ENCODE measurements around the gene XPNPEP2. TPM values are rescaled to one million over a fixed set of nuclear protein-coding genes. Genes with fewer than 3 reads are reported as not detected.
"Not testable (repeated sequence)": the region's sequence is repeated elsewhere in the genome, so short reads cannot be mapped to it uniquely, and the experiment has no call there.

The XPNPEP2 gene
- total RNA-seq, 1 donor from 2014 or later, result not detected

DNA sequence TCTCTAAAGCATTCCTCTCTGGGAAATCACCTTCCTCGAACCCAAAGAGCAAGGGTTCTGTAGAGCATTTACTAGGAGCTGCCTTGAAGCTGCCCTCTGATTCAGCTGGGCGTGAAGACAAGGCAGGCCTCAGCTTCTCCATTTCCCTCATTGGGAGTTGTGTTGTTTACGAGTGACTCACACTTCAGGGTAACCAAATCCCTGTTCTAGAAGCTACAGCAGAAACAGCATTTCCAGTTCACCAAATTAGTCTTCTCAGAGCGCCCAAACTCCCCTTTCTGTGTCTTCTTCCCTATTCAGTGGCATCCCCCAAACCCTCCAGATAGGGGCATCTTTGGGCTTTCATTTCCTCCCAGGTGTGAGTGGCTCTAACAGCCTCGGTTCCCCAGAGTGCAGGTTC lies 863 bp upstream of the XPNPEP2 start:
- no peak overlapping the region for H3K4me3 ChIP-seq (ENCODE audit: low read depth, low read length)
- no peaks in the 10 kb centered on the region for H3K36me3 ChIP-seq (ENCODE audit: control insufficient read depth, insufficient read depth, low read length)
- no peaks in the 10 kb centered on the region for H3K27me3 ChIP-seq (ENCODE audit: control insufficient read depth, insufficient read depth, low read length)
- FAIRE-seq (no peak), DNase-seq (ENCODE audit: low read depth) (peak; percentile 79)
- TF ChIP-seq, protein P1, sequence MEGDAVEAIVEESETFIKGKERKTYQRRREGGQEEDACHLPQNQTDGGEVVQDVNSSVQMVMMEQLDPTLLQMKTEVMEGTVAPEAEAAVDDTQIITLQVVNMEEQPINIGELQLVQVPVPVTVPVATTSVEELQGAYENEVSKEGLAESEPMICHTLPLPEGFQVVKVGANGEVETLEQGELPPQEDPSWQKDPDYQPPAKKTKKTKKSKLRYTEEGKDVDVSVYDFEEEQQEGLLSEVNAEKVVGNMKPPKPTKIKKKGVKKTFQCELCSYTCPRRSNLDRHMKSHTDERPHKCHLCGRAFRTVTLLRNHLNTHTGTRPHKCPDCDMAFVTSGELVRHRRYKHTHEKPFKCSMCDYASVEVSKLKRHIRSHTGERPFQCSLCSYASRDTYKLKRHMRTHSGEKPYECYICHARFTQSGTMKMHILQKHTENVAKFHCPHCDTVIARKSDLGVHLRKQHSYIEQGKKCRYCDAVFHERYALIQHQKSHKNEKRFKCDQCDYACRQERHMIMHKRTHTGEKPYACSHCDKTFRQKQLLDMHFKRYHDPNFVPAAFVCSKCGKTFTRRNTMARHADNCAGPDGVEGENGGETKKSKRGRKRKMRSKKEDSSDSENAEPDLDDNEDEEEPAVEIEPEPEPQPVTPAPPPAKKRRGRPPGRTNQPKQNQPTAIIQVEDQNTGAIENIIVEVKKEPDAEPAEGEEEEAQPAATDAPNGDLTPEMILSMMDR (IDR thresholded peaks at IDR 0.05; ENCODE audit: insufficient read depth, low read length, severe bottlenecking), result no peak

DNA sequence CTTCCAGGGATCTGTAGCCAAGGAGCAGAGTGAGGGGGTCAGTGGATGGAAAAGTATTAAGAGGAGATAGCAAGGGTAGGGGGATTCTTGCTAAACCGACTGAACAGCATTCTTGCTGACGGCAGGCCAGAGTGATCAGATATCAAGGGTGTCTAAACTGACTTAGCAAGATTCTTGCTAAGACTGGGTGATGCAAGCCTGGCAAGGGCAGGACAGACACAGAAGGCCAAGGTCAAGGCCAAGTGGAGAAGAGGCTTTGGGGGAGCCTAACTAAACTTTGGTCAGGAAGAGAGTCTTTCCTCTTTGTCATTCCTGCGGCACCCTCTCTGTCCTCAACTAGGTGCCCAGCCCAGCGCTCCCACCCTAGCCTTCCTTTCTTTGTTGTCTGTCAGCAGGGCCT lies 799 bp downstream of the XPNPEP2 start:
- peak; percentile 72 for FAIRE-seq
- no peak for DNase-seq (ENCODE audit: low read depth)
- H3K4me3 ChIP-seq (ENCODE audit: low read depth, low read length), result no peak overlapping the region
- no peaks in the 10 kb centered on the region for H3K36me3 ChIP-seq (ENCODE audit: control insufficient read depth, insufficient read depth, low read length)
- H3K27me3 ChIP-seq (ENCODE audit: control insufficient read depth, insufficient read depth, low read length), result no peaks in the 10 kb centered on the region
- TF ChIP-seq, protein P1 (IDR thresholded peaks at IDR 0.05; ENCODE audit: insufficient read depth, low read length, severe bottlenecking), result no peak

DNA sequence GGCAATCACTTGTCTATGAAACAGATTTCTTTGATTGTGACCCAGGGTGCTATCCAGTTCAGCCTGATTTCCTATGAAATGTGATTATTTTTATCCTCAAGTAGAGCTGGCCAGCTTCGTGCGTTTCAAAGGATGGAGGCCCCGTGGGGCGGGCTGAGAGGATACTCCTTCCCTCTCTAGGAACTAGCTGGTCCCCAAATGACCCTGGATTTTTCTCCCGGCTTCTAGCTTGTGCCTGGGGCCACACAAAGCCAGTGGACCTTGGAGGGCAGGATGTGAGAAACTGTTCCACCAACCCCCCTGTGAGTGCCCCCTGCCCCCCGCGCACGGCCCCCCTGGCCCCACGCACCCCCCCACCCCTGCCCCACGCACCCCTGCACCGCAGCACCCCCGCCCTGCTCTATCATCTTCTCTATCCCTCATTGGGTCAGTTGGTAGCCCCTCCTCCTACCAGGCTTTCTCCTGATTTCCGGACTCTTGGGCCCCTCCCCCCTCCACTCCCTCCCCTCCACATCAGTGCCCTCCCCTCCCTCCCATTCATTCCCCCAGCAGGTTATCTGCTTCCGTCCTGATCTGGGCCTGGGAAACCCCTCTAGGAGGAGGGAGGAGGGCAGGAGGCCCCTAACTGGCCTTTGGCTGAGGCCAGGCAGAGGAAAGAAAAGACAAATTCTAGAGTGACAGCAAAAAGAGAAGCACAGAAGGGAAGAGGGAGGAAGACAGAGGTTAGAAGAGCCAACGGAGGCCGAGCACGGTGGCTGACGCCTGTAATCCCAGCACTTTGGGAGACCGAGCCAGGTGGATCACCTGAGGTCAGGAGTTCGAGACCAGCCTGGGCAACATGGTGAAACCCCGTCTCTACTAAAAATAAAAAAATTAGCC lies 3.3 kb downstream of the XPNPEP2 start:
- Histone ChIP-seq H3K36me3 (ENCODE audit: control insufficient read depth, insufficient read depth, low read length) (no peaks in the 10 kb centered on the region), H3K27me3 (ENCODE audit: control insufficient read depth, insufficient read depth, low read length) (no peaks in the 10 kb centered on the region), H3K4me3 (ENCODE audit: low read depth, low read length) (no peak overlapping the region)
- TF ChIP-seq, protein P1 (IDR thresholded peaks at IDR 0.05; ENCODE audit: insufficient read depth, low read length, severe bottlenecking), result no peak
- FAIRE-seq (no peak), DNase-seq (ENCODE audit: low read depth) (no peak)

DNA sequence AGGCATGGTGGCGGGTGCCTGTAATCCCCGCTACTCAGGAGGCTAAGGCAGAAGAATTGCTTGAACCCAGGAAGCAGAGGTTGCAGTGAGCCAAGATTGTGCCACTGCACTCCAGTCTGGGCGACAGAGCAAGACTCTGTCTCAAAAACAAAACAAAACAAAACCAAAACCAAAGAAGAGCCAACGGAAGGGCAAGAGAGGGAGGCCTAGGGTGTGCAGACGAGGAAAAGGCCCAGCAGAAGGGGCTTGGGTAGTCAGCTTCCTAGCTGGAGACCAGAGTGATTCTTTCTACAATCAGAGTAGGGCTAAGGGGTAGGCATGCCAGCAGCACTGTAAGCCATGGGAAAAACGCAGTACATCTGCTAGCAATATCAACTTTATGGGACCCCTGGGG lies 4.0 kb downstream of the XPNPEP2 start:
- not testable (repeated sequence) for H3K36me3 ChIP-seq (ENCODE audit: control insufficient read depth, insufficient read depth, low read length); H3K27me3 ChIP-seq (ENCODE audit: control insufficient read depth, insufficient read depth, low read length); DNase-seq (ENCODE audit: low read depth); FAIRE-seq; H3K4me3 ChIP-seq (ENCODE audit: low read depth, low read length)

DNA sequence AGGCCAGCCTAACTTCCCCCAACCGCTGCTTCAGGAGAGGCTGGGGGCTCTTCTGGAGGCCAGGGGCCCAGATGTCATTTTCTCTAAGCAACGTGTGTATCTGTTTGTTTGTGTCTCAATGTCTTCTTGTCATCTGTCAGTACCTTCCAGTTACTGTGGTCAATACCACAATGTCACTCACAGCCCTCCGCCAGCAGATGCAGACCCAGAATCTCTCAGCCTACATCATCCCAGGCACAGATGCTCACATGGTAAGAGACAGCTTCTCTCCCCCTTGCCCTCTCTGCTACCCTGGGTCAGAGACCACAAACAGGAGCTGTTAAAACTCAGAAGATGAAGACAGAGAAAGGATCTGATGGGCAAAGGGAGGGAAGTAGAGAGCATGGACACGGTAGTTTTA lies 5.0 kb downstream of the XPNPEP2 start:
- DNase-seq (ENCODE audit: low read depth) (no peak), FAIRE-seq (no peak)
- TF ChIP-seq, protein P1 (IDR thresholded peaks at IDR 0.05; ENCODE audit: insufficient read depth, low read length, severe bottlenecking), result no peak
- H3K27me3 ChIP-seq (ENCODE audit: control insufficient read depth, insufficient read depth, low read length), result no peaks in the 10 kb centered on the region
- no peak overlapping the region for H3K4me3 ChIP-seq (ENCODE audit: low read depth, low read length)
- H3K36me3 ChIP-seq (ENCODE audit: control insufficient read depth, insufficient read depth, low read length), result no peaks in the 10 kb centered on the region

DNA sequence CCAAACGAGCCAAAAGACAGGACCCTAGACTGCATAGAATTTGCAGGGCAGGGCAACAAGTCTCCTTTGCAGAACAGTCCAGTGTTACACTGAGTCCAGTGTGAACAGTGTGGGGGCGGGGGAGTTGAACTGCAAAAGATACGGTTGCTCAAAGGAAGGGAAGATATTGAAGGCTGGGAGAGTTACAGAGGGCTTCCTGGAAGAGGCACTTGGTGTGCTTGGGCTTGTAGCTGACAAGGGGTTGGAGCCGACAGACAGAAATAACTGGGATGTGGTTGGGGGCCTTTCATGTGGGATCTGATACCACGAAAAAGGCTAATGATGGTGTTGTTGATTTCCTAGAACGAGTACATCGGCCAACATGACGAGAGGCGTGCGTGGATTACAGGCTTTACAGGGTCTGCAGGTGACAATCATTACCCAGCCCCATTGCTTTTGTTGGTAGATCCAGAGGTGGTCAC lies 6.1 kb downstream of the XPNPEP2 start:
- Histone ChIP-seq H3K27me3 (ENCODE audit: control insufficient read depth, insufficient read depth, low read length) (no peaks in the 10 kb centered on the region), H3K36me3 (ENCODE audit: control insufficient read depth, insufficient read depth, low read length) (no peaks in the 10 kb centered on the region), H3K4me3 (ENCODE audit: low read depth, low read length) (no peak overlapping the region)
- TF ChIP-seq, protein P1 (IDR thresholded peaks at IDR 0.05; ENCODE audit: insufficient read depth, low read length, severe bottlenecking), result no peak
- DNase-seq (ENCODE audit: low read depth) (no peak), FAIRE-seq (no peak)
